NCI-H146 treated with DMSO at 0.1 percent for 48 hours (cell line): ENCODE data around the gene DNAH9.

Experiments used
- DNase-seq: peaks from one replicate; lab custom pipeline; 2025; ENCODE audit not compliant: unreplicated experiment; lab: John Stamatoyannopoulos, UW

Gene DNAH9

GRCh38 chr17:11757815-11758214, 159.5 kb downstream of the DNAH9 start:
- no peak for DNase-seq

- no peak for DNase-seq
These were observed 169.8 kb downstream of the DNAH9 start for GRCh38 chr17:11768106-11768505.

GRCh38 chr17:11768981-11769380, 170.7 kb downstream of the DNAH9 start:
- DNase-seq = no peak

GRCh38 chr17:11772031-11772430, 173.8 kb downstream of the DNAH9 start:
- no peak for DNase-seq

- DNase-seq = no peak
These were observed 181.6 kb downstream of the DNAH9 start for GRCh38 chr17:11779892-11780291.

GRCh38 chr17:11780621-11781020, 182.4 kb downstream of the DNAH9 start:
- no peak for DNase-seq

- DNase-seq = no peak
These were observed 188.6 kb downstream of the DNAH9 start for GRCh38 chr17:11786711-11787438.

- no peak for DNase-seq
These were observed 197.6 kb downstream of the DNAH9 start for GRCh38 chr17:11795906-11796305.

GRCh38 chr17:11797803-11798202, 199.5 kb downstream of the DNAH9 start:
- DNase-seq = no peak

- DNase-seq = no peak
These were observed 205.1 kb downstream of the DNAH9 start for GRCh38 chr17:11803231-11803969.

GRCh38 chr17:11805138-11805537, 206.9 kb downstream of the DNAH9 start:
- no peak for DNase-seq

GRCh38 chr17:11805952-11806351, 207.7 kb downstream of the DNAH9 start:
- no peak for DNase-seq

GRCh38 chr17:11807606-11808005, 209.3 kb downstream of the DNAH9 start:
- DNase-seq = no peak

- DNase-seq = no peak
These were observed 215.0 kb downstream of the DNAH9 start for GRCh38 chr17:11813278-11813677.

- DNase-seq = no peak
These were observed 215.6 kb downstream of the DNAH9 start for GRCh38 chr17:11813871-11814270.

- no peak for DNase-seq
These were observed 216.5 kb downstream of the DNAH9 start for GRCh38 chr17:11814655-11815262.

GRCh38 chr17:11816409-11816808, 218.1 kb downstream of the DNAH9 start:
- DNase-seq = no peak

GRCh38 chr17:11823862-11824261, 225.6 kb downstream of the DNAH9 start:
- no peak for DNase-seq

- DNase-seq = no peak
These were observed 227.4 kb downstream of the DNAH9 start for GRCh38 chr17:11825572-11826209.

GRCh38 chr17:11832401-11833137, 234.3 kb downstream of the DNAH9 start:
- DNase-seq = no peak

GRCh38 chr17:11836508-11836907, 238.2 kb downstream of the DNAH9 start:
- DNase-seq = no peak
